ENCODE data around the gene SLC52A3.

SLC52A3 gene

DNA sequence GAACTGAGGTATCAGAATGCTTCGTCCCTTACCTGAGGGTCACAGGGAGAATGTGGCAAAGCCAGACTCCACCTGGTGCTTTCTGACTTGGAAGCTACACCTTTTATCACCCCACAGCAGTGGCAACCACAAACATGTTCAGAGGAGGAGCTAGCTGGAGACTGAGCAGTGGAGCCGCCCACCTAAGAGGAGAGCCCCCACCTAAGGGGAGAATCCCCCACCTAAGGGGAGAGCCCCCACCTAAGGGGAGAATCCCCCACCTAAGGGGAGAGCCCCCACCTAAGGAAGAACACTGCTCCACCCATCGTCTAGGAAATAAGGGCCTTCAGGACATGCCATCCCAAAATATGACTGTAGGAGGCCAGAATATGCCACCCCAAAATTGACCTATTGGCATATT is 4.0 kb downstream of the SLC52A3 start:
- DNase-seq: no peak

DNA sequence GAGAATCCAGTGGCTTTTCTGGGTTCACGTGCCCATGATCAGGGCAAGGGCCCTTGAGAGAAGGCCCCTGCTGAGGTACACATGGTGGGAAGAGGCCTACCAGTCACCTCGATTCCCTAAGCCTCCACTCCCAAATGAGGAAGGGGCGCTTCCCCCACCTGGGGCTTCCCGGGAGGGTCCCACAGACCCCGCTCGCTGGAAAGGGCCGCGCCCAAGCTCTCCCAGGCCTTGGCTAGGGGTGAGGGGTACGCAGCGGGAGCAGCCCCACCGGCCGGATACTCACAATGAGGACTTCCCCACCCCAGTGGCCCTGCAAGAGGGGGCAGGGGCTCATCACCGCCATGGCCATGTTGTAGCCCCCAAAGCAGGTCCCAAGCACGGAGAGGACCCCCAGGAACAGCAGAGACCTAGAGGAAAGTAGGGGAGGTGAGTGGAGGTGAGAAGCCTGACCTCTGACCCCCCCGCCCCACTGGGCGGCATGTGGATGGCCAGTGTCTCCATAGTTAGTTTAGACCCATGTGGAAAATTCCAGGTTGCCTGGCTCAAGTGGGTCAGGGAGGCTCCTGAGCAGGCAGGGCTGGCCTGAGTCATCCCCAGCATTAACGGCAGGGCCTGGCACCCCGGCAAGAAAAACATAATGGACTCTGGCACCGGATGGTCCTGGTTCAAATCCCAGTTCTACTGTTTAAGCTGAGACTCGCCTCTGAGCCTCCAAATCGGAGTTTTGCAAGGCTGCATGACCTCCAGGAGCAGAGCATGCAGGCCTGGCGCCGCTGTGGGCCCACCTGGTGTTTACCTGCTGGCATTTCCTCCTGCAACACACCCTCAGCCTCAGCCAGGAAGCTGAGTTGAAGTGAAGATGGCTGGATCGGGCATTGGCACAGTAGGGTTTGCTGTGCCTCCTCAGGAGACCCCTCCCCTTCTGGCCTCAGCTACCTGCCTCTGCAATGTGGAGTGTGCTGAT is 6.6 kb downstream of the SLC52A3 start:
- DNase-seq: no peak

DNA sequence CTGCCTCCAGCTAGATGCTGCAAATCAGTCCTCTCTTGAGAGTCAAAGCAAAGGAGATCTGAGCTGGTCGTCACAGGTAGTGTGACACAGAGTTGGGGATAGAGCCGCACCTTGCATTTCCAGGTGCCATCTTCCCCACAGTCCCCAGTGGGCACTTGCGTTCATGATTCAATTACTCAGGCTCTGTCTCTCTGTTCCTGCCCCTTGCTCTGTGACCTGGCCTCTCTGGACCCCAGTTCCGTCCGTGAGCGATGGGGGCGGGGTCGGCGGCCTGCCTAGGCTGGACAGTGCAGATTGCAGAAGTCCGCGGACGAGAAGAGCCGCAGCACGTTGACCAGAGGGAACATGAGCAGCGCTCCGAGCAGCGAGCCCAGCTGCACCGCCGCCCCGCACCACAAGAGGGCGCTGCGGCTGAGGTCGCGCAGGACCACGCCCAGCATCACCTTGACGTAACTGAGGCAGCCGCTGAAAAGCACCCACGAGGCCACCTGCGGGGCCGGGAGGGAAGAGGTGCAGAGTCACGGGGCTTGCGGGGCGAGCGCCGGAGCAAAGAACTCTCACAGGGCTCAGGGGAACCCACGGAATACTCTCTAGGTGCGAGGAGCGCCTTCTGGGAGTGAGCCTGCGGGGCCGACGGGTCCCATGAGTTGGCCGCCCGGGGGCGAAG is 7.4 kb downstream of the SLC52A3 start:
- DNase-seq: peak; percentile 26 to 66 (median 46)

DNA sequence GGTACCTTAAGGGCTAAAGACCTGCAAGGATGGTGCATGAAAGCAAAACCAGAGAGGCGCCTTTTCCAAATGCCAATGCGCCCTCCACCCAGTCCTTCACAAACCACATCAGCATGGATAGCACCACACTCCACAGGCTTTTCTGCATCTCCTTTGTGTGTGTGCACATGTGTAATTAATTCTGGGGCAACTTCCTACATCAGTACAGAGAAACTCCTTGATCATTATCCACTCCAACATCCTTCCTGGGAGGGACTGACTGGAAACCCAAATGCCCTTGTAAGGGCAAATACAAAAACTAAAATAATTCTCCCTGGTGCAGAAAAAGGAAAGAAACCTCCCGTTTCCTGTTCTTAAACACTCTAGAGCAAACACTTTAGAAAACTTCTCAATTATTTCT is 10.8 kb downstream of the SLC52A3 start:
- no peak for DNase-seq

DNA sequence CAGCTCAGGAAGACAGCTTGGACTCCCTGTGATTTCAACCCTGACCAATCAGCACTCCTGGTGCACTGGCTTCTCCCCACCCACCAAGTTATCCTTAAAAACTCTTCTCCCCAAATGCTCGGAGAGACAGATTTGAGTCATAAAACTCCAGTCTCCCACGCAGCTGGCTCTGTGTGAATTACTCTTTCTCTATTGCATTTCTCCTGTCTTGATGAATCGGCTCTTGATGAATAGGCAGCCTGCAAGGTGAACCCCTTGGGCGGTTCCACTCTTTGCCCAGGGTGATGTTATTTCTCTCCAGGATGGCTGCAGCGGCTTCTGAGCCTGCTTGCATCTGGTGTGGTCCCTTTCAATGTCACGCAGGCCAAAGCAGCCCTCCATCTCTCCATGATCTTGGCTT is 12.4 kb downstream of the SLC52A3 start:
- DNase-seq: no peak

DNA sequence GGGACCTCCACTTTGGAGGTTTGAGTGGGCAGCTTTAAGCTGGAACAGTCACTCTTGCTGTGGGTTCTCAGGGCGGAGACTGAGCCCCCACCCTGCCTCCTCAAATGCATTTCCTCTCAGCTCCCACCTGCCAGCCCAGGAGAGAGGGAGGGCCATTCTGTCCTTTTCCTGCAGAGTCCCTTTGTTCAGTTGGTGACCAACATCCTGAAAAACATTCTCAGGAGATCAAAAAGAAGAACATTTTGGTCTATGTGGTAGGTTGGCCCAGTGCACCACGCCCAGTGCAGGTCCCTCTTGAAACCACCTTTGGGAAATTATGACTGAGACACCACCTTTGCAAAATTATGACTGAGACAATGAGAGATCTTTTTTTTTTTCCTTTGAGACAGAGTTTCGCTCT is 13.4 kb downstream of the SLC52A3 start:
- DNase-seq: no peak

DNA sequence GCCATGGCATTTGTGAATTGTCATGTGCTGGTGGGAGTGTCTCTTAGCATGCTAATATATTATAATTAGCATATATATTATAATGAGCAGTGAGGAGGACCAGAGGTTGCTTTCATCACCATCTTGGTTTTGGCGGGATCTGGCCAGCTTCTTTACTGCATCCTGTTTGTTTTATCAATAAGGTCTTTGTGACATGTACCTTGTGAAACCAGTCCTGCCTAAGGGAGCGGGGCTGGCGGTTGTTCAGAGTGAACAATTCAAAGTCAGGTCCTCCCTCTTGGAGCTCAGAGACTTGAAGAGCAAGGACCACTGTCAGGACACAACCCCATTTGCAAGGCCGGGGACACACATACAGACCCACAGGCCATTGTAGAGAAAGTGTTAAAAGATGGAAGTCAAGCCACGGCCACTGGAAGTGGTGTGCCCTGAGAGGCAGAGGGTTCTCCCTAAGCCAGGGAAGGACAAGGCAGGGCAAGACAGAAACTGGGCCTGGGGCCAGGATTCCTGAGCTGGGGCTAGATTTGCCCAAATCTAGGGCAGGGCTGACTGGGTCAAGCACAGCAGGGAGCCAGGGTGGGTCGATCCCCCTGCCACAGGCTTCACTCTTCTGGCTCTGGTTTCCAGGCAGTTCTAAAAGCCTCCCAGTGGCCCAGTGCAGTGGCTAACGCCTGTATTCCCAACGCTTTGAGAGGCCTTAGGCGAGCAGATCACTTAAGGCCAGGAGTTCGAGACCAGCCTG is 14.2 kb downstream of the SLC52A3 start:
- DNase-seq: no peak

DNA sequence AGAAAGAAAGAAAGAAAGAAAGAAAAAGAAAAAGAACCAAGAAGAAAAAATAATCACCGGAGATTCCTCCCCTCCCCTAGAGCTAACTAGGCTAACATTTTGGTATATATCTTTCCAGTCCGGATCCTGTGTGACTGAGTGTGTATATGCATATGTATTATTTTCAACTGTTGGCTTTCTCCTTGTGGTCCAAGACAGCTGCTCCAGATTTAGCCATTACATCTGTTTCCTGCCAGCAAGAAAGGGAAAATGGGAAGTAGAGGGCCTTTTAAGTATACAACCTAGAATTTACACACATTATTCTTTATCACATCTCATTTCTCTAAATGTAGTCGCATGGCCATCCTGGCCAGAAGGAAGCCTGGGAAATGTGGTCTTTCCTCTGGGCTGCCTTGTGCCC is 15.2 kb downstream of the SLC52A3 start:
- DNase-seq: peak in 3 of 4 experiments; percentile 32 to 36 (median 34)

DNA sequence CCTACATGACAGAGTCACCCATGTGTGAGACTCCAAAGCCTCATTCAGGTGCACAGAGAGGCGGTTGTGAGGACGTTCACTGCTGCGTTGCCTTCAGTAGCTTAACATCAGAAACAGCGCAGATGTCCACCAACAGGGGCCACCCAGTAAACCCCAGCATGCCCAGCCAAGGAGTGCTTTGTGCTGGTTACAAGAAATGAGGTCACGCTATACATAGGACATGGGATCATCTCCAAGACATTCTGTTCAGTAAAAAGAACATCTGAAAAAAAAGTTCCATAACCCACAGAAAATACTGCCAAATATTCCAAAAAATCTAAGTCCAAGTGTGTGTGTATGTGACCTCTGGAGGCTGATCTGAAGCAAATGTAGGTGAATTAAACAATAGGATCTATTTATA is 16.0 kb downstream of the SLC52A3 start:
- DNase-seq: no peak

DNA sequence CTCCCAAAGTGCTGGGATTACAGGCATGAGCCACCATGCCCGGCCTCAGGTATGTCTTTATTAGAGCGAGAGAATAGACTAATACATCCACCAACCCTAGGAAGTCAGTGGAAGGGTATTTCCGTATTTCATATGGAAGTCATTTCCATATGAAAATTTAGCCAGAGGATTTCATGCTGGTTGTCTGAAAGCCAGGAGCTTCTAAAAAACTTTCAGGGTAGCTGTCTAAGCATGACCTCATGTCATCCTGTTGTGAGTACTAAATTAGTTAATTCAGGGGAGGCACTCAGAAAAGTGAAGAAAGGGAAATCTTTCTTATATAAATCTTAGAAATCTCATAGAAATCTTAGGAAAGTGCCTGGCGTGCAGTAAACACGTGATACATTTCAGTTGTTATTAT is 16.5 kb downstream of the SLC52A3 start:
- DNase-seq: no peak

DNA sequence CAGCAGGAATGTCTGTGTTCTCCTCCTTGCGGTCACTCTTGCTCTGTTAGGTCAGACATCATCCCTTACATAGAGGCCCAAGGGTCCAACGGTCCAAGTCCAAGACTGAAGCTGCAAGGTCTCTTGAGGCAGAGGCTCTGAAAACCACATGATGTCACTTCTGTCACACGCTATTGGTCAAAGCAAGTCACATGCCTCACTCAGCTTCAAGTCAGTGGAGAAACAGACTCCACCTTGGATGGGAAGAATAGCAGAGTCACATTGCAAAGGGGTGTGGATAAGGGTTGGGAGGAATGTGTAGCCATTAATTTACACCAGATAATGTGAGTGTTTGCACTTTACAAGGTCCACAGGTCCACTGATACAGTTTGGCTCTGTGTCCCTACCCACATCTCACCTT is 17.5 kb downstream of the SLC52A3 start:
- DNase-seq: no peak

DNA sequence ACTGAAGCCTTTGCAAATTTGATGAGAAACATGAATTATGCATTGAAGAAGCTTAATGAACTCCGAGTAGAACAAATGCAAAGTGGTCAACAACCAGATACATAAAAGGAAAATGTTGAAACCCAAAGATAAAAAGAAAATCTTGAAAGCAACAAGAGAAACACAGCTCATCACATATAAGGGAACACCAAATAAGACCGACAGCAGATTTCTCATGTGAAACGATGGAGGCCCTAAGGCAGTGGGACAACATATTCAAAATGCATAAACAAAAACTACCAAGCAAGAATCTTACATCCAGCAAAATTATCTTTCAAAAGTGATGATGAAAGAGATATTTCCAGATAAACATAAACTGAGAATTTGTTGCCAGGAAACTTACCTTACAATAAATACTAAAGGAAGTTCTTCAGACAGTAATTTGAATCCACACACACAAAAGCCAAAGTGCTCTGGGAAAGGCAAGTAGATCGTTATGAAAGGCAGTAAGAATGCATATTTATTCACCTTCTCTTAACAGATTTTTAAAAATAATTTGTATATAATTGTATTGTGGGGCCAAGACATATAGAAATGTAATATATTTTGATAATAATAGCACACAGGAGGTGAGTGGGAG is 22.5 kb downstream of the SLC52A3 start:
- peak in 1 of 4 experiments; percentile 11 for DNase-seq

DNA sequence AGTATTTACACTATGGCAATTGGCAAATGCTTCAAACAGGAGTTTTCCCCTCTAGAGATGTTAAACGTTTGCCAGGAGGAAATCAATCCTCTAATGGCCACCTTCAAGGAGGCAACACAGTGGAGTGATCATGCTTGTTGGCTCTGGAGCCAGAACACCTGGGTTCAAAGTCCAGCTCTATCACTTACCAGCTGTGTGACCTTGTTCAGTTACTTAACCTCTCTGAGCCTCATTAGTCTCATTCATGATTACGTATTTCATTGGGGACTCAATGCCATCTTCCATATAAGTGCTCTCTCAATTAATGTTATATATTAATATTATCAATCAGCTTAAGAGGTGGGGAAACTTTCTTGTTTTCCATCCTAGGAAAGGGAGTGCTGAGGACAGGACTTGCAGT is 26.1 kb downstream of the SLC52A3 start:
- no peak for DNase-seq

DNA sequence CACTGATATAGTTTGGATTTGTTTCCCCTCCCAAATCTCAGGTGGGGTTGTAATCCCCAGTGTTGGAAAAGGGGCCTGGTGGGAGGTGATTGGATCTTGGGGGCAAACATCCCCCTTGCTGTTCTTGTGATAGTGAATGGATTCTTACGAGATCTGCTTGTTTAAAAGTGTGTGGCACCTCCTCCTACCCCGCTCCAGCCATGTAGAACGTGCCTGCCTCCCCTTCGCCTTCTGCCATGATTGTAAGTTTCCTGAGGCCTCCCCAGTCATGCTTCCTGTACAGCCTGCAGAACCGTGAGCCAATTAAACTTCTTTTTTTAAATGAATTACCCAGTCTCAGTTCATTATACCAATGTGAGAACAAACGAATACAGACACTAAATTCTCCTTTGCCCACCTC is 26.7 kb downstream of the SLC52A3 start:
- no peak for DNase-seq

DNA sequence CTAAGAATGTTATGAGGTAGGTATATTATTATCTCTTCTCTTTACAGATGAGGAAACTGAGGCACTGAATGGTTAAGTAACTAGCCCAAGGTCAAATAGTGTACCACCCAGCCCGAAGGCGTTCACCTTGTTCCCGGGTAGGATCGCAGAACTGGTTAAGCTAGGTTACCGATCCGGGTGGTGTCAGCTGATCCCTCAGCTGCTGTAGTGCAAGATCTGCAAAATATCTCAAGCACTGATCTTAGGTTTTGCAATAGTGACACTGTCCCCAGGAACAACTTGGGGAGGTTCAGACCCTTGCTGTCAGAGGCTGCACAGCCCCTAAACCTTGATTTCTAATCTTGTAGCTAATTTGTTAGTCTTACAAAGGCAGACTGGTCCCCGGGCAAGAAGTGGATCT is 28.1 kb downstream of the SLC52A3 start:
- no peak for DNase-seq

DNA sequence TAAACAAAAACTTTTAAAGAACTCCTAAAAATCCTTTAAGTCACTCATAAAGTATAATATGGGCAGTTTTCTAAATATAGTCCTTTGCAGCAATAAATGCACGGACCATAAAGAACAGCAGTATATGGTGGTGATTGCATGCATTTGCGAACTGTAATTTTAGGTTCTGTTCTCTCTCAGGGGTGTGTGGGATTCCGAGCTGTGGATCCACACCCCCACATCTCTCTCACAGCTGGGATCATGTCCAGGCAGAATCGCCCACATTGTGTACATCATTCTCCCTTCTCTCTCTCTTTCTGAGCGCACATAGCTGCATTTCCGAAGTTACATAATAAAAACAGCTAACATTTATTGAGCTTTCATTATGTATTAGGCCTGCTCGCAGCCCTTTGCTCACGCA is 28.6 kb downstream of the SLC52A3 start:
- DNase-seq: no peak

DNA sequence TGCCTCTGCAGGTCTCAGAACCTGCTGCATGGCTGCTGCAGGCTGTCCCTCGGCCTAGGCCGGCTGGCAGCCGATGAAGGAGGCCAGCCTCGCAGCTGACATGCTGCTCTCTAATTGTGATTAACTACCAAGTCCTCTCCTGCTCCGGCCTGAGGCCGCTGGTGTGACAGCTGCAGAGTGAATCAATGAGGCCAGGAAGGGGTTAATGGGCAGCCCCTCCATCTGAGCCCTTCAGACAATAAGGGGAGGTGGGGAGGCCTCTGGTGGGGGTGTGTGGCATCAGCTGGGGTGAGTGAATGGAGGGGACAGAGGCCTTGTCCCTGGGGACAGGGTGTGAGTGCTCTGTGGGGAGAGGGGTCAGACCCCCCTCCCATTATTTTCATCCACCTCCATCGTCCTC is 34.4 kb downstream of the SLC52A3 start:
- no peak for DNase-seq

DNA sequence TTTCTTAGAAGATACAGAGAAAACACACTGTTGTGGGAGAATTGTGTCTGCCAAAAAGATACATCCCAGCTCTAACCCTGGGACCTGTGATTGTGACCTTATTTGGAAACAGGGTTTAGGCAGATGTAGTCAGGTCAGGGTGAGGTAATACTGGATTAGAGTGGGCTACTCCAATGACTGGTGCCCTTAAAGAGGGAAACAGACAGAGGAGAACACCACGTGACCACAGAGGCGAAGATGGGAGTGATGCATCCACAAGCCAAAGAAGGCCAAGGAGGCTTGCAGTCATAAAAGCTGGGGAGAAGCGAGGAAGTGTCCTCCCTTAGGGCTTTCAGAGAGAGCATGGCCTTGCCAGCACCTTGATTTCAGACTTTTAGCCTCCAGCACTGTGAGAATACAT is 35.6 kb downstream of the SLC52A3 start:
- no peak for DNase-seq

DNA sequence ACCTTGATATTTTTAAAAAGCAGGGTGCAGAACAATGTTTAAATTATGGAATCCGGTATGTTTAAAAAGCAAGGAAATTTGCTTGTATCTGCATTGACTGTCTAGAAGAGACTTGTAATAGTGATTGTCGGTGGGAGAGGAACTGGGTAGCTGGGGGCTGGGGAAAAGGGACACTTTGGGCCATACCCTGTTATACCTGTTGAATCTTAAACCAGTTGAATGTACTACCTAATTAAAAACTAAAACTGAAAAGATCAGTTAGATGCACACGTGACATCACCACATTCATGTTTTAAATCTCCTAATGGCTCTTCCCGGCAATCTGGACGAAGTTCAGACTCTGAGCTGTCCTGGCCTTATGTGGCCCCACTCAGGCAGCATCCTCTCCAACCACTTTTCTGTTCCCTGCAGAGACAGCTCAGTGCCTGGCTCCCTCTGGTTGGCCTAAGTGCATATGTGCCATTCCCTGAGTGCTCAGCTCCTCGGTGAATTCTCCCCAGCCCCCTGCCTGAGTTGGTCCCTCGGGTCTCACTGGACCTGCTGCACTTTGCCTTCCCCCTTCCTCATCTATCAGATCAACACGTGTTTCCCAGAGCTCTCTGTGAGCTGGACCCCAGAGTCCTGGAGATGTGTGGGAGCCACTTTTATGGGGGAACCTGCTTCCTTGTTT is 36.3 kb downstream of the SLC52A3 start:
- DNase-seq: no peak

DNA sequence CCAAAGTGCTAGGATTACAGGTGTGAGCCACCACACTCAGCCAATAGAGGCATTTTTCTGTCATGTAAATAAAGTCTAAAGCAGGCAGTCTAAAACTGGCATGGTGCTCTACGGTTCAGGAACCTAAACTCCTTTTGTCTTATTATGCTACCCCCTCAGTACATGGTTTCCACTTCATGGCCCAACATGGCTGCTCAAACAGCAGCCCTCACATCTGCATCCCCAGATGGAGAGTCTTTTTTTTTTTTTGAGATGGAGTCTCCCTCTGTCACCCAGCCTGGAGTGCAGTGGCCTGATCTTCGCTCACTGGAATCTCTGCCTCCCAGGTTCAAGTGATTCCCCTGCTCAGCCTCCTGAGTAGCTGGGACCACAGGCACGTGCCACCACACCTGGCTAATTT is 38.3 kb downstream of the SLC52A3 start:
- no peak for DNase-seq

DNA sequence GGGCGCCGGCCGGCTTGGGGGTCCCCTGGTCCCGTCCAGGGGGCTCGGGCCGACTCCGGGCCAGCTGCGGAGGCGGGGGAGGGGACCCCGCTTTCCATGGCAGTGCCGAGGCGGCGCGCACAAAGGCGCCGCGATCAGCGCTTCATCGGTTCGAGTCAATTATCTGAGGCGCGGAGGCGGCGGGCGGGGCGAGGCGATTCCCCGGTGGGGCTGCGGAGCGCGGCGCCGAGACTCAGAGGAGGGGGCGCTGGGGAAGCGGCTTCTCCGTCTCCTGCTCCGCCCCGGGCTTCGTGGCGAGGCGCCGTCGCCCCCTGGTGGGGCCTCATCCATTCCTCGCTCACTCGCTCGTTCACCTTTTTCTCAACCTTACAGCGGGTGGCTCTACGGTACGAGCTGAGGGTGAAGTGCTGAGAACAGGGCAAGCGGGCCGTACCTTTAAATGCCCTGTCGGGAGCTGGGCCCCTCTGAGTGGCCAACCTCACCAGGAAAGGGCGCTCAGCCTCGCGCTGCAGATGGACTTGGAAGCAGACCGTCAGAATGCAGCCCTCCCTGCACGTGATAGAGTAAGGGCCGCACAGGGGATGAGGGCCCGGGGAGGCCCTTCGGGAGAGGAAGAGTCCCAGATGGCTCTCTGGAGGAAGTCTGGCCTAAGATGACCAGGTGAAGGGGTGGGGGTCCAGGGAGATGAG is 39.9 kb downstream of the SLC52A3 start:
- peak; percentile 60 to 84 (median 73) for DNase-seq

DNA sequence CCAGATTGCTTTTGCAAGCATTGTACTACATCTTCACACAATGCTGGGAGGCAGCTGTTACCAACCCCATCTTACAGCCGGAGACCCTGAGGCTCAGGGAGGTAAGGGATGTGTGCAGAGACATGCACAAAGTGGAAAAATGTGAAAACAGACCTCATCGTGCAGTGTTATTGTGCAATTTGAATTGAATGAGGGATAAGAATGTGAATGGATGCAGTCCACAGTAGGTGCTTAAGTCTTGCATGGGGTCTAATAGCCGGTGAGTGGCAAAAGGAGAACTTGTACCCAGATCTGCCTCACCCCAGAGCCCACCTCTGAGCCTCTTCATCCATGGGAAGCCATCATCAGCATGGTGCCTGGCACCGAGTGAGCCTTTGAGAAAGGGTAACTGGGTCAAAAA is 42.1 kb downstream of the SLC52A3 start:
- DNase-seq: no peak
